GM19438 (cell line): ENCODE measurements around the gene ABCB4.

Experiments used
- ATAC-seq: cut with Tn5 transposase; IDR thresholded peaks from one replicate; pipeline ENCODE4 v1.9.1; 2021; ENCODE audit warnings: low read depth; ENCODE audit not compliant: unreplicated experiment

Gene ABCB4

GRCh38 chr7:87475359-87476178 is at the start of gene ABCB4:
ABCB4 (minus strand) TSS chr7:87475680; CDS start chr7:87475465, 215 bp downstream.
- ATAC-seq = peak; percentile 40

GRCh38 chr7:87518735-87519134 is 43.3 kb upstream of the ABCB4 start:
- ATAC-seq = no peak

- no peak for ATAC-seq
Observed at GRCh38 chr7:87517891-87518290, 42.4 kb upstream of the ABCB4 start.

GRCh38 chr7:87517136-87517815 is 41.8 kb upstream of the ABCB4 start:
- no peak for ATAC-seq

- no peak for ATAC-seq
Observed at GRCh38 chr7:87513735-87514335, 38.4 kb upstream of the ABCB4 start.

- ATAC-seq = no peak
Observed at GRCh38 chr7:87512906-87513305, 37.4 kb upstream of the ABCB4 start.

GRCh38 chr7:87511510-87511909 is 36.0 kb upstream of the ABCB4 start:
- no peak for ATAC-seq

GRCh38 chr7:87510411-87510875 is 35.0 kb upstream of the ABCB4 start:
- ATAC-seq = no peak

- ATAC-seq = no peak
Observed at GRCh38 chr7:87507446-87507845, 32.0 kb upstream of the ABCB4 start.

- no peak for ATAC-seq
Observed at GRCh38 chr7:87506246-87507180, 31.0 kb upstream of the ABCB4 start.

- ATAC-seq = peak; percentile 41
Observed at GRCh38 chr7:87505557-87506245, 30.2 kb upstream of the ABCB4 start.

GRCh38 chr7:87505122-87505521 is 29.6 kb upstream of the ABCB4 start:
- ATAC-seq = no peak

- no peak for ATAC-seq
Observed at GRCh38 chr7:87499494-87499893, 24.0 kb upstream of the ABCB4 start.

- ATAC-seq = no peak
Observed at GRCh38 chr7:87498893-87499292, 23.4 kb upstream of the ABCB4 start.

GRCh38 chr7:87497482-87497881 is 22.0 kb upstream of the ABCB4 start:
- no peak for ATAC-seq

- no peak for ATAC-seq
Observed at GRCh38 chr7:87495366-87495765, 19.9 kb upstream of the ABCB4 start.

GRCh38 chr7:87494454-87494853 is 19.0 kb upstream of the ABCB4 start:
- no peak for ATAC-seq

GRCh38 chr7:87483131-87483530 is 7.7 kb upstream of the ABCB4 start:
- no peak for ATAC-seq

- no peak for ATAC-seq
Observed at GRCh38 chr7:87482115-87482514, 6.6 kb upstream of the ABCB4 start.

GRCh38 chr7:87480386-87480785 is 4.9 kb upstream of the ABCB4 start:
- ATAC-seq = no peak
